ENCODE results near the gene TTPAL. TPM values are rescaled to one million over a fixed set of nuclear protein-coding genes. Genes with fewer than 3 reads are reported as not detected.

Gene TTPAL
- total and polyA plus RNA-seq, 10 of the 15 experiments (the other 5 are each of a cell fraction or from before 2014, with no cell fraction given), result 4.0 to 24.0 (median 9.3) TPM

DNA sequence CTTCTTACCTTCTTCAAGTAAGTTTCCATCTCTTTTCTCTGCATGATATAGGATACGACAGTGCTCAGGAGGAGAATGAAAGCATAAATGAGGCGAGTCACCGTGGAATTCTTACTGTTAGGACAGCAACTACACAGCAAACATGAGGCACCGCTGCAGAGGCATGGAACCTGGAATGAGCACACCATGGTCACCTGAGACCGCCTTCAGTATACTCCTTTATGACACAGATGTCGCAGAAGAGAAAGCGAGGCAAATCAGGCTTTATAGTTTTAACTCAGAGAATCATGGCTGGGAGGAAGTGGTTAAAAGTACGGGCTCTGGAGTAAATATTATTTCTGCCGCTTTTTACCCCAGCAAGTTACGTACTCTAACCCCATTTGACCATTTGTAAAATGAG is 38.2 kb downstream of the TTPAL start:
- TF ChIP-seq ZBTB40 (IDR thresholded peaks at IDR 0.05; ENCODE audit: borderline replicate concordance) (no peak), NR2F1 (conservative IDR thresholded peaks at IDR 0.05) (no peak), ZBTB4 (CRISPR knock-in tag; IDR thresholded peaks at IDR 0.05) (no peak), EED (IDR thresholded peaks at IDR 0.05; ENCODE audit: low read depth) (no peak), HDGF (IDR thresholded peaks at IDR 0.05) (no peak), BCL11A (IDR thresholded peaks at IDR 0.05; ENCODE audit: low read depth, low read length) (no peak), POLR2AphosphoS5 (IDR thresholded peaks at IDR 0.05; ENCODE audit: low read length) (no peak), MLLT1 (IDR thresholded peaks at IDR 0.05) (no peak), EZH2 (IDR thresholded peaks at IDR 0.05; ENCODE audit: borderline replicate concordance, control insufficient read depth, low read depth, low read length) (no peak), ZSCAN29 (IDR thresholded peaks at IDR 0.05) (no peak), CBX5 (IDR thresholded peaks at IDR 0.05; ENCODE audit: low read depth) (no peak)
- TF ChIP-seq, protein P1, sequence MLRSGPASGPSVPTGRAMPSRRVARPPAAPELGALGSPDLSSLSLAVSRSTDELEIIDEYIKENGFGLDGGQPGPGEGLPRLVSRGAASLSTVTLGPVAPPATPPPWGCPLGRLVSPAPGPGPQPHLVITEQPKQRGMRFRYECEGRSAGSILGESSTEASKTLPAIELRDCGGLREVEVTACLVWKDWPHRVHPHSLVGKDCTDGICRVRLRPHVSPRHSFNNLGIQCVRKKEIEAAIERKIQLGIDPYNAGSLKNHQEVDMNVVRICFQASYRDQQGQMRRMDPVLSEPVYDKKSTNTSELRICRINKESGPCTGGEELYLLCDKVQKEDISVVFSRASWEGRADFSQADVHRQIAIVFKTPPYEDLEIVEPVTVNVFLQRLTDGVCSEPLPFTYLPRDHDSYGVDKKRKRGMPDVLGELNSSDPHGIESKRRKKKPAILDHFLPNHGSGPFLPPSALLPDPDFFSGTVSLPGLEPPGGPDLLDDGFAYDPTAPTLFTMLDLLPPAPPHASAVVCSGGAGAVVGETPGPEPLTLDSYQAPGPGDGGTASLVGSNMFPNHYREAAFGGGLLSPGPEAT (IDR thresholded peaks at IDR 0.05; ENCODE audit: low read depth), result no peak
- ChIA-PET RAD21 (ENCODE audit: unreplicated experiment) (no interaction called here), SMC1A (ENCODE audit: uncharacterized antibody, unreplicated experiment) (interaction anchor here (1.1 to 1.6 kb wide), 2 partner anchors 40 to 41 kb away, joined by 3 to 4 read pairs; no protein-coding TSS in a partner anchor), CTCF (no interaction called here), POLR2A (no interaction called here)
- Histone ChIP-seq H3K4me2 (ENCODE audit: control insufficient read depth, insufficient read depth) (no peak overlapping the region), H3K27me3 (replicated peaks in 1 of 2; ENCODE audit: control insufficient read depth in 2 of 2, insufficient read depth in 2 of 2, low read length in 1 of 2) (no peaks in the 10 kb centered on the region), H3K4me1 (ENCODE audit: control insufficient read depth, insufficient read depth, low read length) (no peaks in the 10 kb centered on the region), H3K36me3 (ENCODE audit: control insufficient read depth in 2 of 2, insufficient read depth in 2 of 2, low read length in 1 of 2) (peaks cover 2 to 3% of the 10 kb centered on the region in 2 experiments), H3K4me3 (no peak overlapping the region), H3K9me3 (replicated peaks; ENCODE audit: control insufficient read depth, insufficient read depth, low read length) (no peaks in the 10 kb centered on the region), H2AFZ (ENCODE audit: control insufficient read depth, low read depth, low read length) (no peak overlapping the region), H3K27ac (ENCODE audit: control insufficient read depth, insufficient read depth) (no peak overlapping the region), H4K20me1 (ENCODE audit: control insufficient read depth, insufficient read depth) (0 out of 2 replicates have a peak, but pooled peaks cover 4% of the 10 kb centered on the region), H3K9ac (ENCODE audit: control insufficient read depth, insufficient read depth, low read length) (no peak overlapping the region), H3K79me2 (ENCODE audit: control insufficient read depth, insufficient read depth, low read length) (peaks cover 29% of the 10 kb centered on the region)
- no peak for FAIRE-seq
- in situ Hi-C loops (cut with MboI) (no loop called here), intact Hi-C loops (cut with micrococcal nuclease; ENCODE audit: unreplicated experiment) (no loop called here)
- no peak for ATAC-seq
- over 99% methylated on average over 10 of the region's 10 CpGs for WGBS (ENCODE audit: insufficient coverage, insufficient replicate concordance, low lambda C conversion rate, missing lambda C conversion rate)
- DNase-seq (ENCODE audit: low read depth, low spot score), result no peak
- BruUV-seq (replicated peaks), result no TSS peak

All from GM12878 (cell line).